Heart left ventricle (tissue), 13 donors: ENCODE data around the gene RNF4.

ENCODE experiments used
- POLR2A ChIP-seq, 2 donors: fragments of 450-650 bp; IDR thresholded peaks; one replicate each; pipeline ENCODE4 v1.6.1; 2017; ENCODE audit warnings: antibody characterized with exemption in 2 of 2, mild to moderate bottlenecking in 2 of 2, moderate library complexity in 2 of 2
- TF ChIP-seq, protein P1 (sequence below), 12 donors: fragments of 200-600 bp; sonication (generic) in 4 of 12; IDR thresholded peaks; one replicate each; pipeline versions ENCODE4 v1.5.0 to v1.8.0; 2018 to 2022; ENCODE audit warnings: antibody characterized with exemption in 12 of 12, mild to moderate bottlenecking in 5 of 12
- donor health status: ischemic (EF 13 %, LVEDD 7.1; RV severe dilation, severe dysfunction).
- donor health status: DM: no; HTN: yes; CAD: no.
- donor health status: DM: no; HTN: no; CAD: no.
- donor health status: ischemic (EF 25% LVEDD 6.9; RV normal size, moderate dysfunction).
- donor health status: ischemic (EF 25% LVEDD 5.7; RV mildly dilated, moderate dysfunction).
- donor health status: ischemic (EF 35%, LVEDD 5.7; RV mildly dilated, moderate dysfunction).
- donor health status: nonischemic (EF 11% LVEDD 7.7; RV severe dilation, severe dysfunction).
- donor health status: DM: yes; HTN: yes; CAD: no.
- donor health status: PGD.
- donor health status: ischemic (EF 29% LVEDD 5.4; RV normal size, mild dysfunction).
- donor health status: nonischemic (EF 23%, LVEDD 6.1; RV moderate dilation, normal function).

DNA sequence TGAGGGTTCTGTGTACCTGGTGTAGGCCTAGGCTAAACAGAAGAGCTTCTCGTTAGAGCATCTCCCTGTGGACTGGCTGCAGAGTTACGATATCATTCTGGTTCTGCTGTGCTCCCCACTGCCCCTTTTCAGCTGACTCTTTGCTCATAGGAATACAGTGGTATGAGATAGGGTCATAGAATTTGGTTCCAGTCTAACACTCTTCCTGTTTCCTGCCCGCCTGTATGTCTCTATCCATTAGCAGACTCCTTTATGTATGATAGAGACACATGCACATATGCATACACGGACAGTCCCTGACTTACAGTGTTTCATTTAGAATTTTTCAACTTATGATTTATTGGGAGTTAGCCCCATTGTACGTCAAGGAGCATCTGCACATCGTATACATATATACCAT, 15.3 kb downstream of the RNF4 start:
- TF ChIP-seq POLR2A (IDR thresholded peaks at IDR 0.05) = no peak
- TF ChIP-seq, protein P1, sequence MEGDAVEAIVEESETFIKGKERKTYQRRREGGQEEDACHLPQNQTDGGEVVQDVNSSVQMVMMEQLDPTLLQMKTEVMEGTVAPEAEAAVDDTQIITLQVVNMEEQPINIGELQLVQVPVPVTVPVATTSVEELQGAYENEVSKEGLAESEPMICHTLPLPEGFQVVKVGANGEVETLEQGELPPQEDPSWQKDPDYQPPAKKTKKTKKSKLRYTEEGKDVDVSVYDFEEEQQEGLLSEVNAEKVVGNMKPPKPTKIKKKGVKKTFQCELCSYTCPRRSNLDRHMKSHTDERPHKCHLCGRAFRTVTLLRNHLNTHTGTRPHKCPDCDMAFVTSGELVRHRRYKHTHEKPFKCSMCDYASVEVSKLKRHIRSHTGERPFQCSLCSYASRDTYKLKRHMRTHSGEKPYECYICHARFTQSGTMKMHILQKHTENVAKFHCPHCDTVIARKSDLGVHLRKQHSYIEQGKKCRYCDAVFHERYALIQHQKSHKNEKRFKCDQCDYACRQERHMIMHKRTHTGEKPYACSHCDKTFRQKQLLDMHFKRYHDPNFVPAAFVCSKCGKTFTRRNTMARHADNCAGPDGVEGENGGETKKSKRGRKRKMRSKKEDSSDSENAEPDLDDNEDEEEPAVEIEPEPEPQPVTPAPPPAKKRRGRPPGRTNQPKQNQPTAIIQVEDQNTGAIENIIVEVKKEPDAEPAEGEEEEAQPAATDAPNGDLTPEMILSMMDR (IDR thresholded peaks at IDR 0.05) = no peak
